NCI-H128 (cell line): ENCODE measurements around the gene NDUFS6.
"Not testable (repeated sequence)": the region's sequence is repeated elsewhere in the genome, so short reads cannot be mapped to it uniquely, and the experiment has no call there.

Experiments used
- DNase-seq: peaks from one replicate; lab custom pipeline; 2025; ENCODE audit not compliant: unreplicated experiment; lab: John Stamatoyannopoulos, UW

Gene NDUFS6

GRCh38 chr5:1814183-1815020 is 13.2 kb downstream of the NDUFS6 start:
- DNase-seq, result no peak

GRCh38 chr5:1815071-1815786 is 14.0 kb downstream of the NDUFS6 start:
- DNase-seq, result no peak

GRCh38 chr5:1815881-1816292 is 14.7 kb downstream of the NDUFS6 start:
- no peak for DNase-seq

GRCh38 chr5:1816495-1817089 is 15.4 kb downstream of the NDUFS6 start:
- DNase-seq, result not testable (repeated sequence)

- no peak for DNase-seq
Observed at GRCh38 chr5:1817261-1818043, 16.2 kb downstream of the NDUFS6 start.

- no peak for DNase-seq
Observed at GRCh38 chr5:1818784-1819183, 17.6 kb downstream of the NDUFS6 start.

- DNase-seq, result no peak
Observed at GRCh38 chr5:1819458-1819857, 18.3 kb downstream of the NDUFS6 start.

- no peak for DNase-seq
Observed at GRCh38 chr5:1820381-1820780, 19.2 kb downstream of the NDUFS6 start.

GRCh38 chr5:1820926-1821325 is 19.7 kb downstream of the NDUFS6 start:
- DNase-seq, result no peak

GRCh38 chr5:1821862-1822261 is 20.7 kb downstream of the NDUFS6 start:
- DNase-seq, result no peak

- no peak for DNase-seq
Observed at GRCh38 chr5:1823381-1824034, 22.3 kb downstream of the NDUFS6 start.

- no peak for DNase-seq
Observed at GRCh38 chr5:1824109-1824821, 23.1 kb downstream of the NDUFS6 start.

GRCh38 chr5:1824903-1825841 is 24.0 kb downstream of the NDUFS6 start:
- DNase-seq, result no peak

- DNase-seq, result no peak
Observed at GRCh38 chr5:1826235-1826980, 25.2 kb downstream of the NDUFS6 start.

- DNase-seq, result no peak
Observed at GRCh38 chr5:1827025-1827885, 26.0 kb downstream of the NDUFS6 start.

GRCh38 chr5:1827886-1828397 is 26.7 kb downstream of the NDUFS6 start:
- DNase-seq, result no peak
